Raji (cell line): Measurements from ENCODE around the gene CEL.

Experiments
- POLR2A ChIP-seq: IDR thresholded peaks from 2 replicates; pipeline ENCODE4 v1.6.1; 2011; ENCODE audit warnings: low read depth, low read length, control low read depth; ENCODE audit not compliant: insufficient read depth

CEL gene

DNA sequence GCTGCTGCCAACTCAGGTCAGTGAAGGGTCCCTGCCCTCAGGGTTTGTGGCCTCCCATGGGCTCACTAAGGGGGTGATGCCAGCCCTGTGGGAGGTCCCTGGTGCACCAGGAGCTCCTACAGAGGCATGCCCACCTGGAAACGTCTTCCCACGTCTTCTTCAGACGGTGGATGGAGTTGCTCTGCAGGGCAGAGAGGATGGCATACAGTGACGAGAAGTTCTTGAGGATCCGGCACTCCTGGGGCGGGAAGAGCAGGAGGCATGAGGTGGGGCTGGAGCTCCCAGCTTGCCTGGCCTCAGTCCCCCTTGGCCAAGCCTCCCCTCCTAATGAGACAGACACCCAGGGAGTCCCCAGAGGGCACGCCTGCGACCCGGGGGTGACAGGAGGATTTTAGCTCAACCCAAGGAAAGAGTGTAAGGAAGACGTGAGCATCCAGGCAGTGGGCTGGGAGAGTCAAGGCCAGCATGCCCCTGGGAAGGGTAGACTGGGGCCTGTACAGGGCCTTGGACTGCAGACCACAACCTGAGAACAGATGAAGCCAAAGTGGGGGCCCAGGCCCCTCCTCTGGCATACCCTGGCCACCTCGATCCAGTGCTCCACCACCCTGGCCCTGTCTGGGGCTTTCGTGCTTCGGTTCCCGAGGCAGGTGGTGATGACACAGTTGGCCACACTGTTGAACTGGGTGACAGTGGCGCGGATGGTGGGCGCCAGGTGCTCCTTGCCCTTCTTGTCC lies 44.9 kb downstream of the CEL start:
- TF ChIP-seq POLR2A = no peak

DNA sequence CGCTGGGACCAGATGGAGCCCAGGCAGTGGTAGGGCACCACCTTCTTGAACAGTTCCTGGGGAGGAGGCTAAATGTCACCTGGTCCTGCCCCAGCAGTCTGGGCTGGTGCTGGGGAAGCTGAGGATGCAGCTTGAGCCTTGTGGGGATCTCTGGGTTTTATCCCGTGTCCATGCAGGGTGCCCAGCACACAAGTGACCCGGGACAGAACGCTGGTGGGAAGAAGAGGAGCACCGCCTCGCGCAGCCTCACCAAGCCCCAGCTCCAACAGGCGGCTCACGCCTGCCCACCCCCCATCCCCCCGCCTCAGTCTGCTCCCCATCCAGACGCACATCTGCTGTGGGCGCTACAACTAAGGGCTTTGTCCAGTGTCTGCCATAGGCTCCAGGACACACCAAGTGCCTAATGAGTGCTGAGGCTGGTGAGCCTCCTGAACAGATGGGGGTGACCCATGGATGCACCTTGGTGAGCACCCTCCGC lies 45.5 kb downstream of the CEL start:
- TF ChIP-seq POLR2A = no peak

DNA sequence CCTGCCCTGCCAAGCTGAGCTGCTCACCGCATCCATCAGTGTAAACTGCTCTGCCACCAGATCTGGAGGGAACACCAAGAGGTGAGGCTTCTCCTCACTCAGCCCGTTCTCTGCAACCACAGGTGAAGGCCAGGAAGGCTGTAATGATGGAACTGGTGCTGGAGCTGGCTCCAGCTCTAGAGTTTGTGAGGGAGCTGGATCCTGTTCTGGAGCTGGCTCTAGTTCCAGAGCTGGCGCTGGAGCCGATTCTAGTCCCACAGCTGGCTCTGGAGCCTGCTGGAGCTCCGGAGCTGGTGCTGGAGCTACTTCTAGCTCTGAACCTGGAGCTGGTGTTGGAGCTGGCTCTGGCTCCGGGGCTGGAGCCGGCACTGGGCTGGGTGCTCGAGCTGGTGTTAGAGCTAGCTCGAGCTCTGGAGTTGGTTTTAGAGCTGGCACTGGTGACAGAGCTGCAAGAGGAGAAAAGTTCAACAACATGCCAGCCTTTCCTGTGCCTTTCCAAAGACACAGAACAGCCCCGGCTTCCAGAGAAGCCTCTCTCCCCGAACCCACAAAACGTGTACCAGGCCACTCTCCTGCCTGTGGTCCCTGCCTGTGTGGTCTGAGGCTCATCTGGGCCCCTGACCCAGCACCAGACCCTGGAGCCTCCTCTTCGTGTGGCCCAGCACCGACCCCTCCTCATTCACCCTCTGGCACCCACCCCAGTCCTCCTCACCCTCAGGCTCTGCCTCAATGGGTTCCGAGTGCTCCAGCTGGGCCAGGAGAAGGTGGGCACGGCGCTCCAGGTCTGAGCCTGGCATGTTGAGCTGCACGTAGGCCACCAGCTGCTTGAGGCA lies 46.4 kb downstream of the CEL start:
- TF ChIP-seq POLR2A = no peak

DNA sequence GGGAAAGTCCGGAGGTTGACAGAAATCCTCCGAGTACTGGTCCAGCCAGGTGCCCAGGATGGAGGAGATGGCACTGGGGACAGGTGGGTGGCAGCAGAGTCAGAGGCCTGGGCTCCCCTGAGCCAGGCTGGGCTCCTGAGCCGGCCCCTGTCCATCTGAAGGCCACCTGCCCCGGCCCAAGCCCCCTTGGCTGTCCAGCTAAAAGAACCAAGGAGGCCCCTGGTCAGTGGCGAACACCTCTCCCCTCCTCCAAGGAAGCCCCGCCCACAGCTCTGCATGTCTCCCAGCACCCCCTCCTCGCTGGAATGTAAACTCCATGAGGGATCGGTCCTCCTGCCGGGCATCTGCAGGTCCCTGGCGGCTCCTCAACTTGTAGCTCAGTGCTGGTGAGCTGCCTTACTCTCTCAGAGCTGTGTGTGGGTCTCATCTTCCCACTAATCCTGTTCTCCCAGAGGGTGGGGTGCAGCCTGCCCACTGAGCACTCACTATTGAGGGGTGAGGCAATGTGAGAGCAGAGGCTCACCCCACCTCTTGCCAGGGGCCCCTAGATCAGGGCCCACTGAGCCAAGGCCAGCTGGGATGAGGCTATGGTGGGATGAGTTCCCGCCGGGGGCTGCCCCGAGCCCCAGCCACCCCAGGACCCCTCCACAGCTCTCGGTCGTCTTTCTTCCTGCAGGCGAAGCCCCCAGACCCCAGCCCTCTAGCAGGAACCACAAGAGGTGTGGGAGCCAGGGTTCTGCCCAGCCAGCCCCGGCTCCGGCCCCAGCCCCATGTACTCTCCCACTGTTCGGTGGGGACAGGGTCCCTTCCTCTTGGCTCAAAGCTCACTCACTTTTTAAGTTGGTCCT lies 47.2 kb downstream of the CEL start:
- no peak for TF ChIP-seq POLR2A

DNA sequence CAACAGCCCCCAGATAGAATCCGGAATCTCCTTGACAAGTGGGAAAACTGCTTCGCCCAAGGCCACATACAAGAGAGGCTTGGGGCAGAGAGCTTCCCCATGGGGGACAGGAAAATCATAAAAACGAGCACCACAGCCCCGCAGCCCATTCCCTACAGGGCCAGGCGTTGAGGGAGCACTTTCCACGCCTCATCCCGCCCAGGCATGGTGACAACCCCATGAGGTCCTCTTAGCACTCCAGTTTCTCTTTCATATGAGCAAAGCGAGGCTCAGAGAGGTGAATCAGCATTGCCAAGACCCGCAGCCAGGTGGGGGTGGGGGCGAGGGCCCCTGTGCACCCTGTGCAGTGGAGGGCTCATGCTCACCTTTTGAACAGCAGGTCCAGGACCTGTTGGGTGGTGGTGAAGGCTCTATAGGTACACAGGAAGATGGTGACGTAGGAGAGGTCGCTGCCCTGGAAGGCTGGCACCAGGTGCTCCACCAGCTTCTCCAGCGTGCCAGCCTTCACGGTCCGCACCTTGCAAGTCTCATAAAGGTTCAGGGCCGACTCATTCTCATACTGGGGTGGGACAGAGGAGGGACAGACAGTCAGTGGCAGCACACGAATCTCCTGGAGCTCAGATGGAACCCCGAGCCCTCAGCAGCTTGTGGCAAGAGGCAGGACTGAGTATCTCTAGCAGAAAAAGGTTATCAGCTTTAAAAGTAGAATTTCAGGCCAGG lies 48.3 kb downstream of the CEL start:
- no peak for TF ChIP-seq POLR2A

DNA sequence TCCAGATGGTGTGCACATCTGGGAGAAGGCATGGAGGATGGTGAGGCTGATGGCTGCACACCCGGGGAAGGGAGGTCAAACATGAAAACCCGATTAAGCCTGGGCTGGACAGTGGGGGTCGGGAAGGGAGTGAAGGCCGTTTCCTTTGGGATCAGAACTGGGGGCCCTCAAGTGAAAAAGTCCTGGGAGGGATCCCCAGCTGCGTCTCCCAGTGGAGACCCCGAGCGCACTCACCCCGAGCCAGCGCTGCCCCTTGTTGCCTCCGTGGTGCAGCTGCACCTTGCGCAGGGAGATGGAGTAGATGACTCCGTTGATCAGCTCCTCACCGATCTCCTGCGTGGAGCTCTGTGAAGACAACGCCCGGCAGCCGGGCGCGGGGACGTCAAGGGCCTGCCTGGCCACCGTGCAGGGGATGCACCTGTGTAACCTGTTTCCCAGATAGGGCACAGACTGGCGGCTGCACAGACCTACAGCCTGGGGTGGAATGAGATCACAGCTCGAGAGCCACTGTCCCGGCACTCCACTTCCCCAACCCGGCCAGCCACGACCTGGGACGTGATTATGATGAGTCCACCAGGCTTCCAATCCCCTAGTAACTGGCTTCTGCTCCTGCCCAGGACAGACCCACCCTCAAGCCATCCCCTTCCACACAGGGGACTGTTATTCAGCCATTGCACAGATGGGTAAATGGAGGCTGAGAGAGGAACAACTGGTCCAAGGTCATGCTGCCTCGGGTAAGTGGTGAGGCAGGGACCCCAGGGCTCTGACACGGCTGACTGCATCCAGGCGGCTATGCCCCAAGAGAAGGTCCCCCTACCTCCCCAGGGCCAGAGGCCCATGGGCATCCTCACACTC lies 50.3 kb downstream of the CEL start:
- TF ChIP-seq POLR2A = no peak

DNA sequence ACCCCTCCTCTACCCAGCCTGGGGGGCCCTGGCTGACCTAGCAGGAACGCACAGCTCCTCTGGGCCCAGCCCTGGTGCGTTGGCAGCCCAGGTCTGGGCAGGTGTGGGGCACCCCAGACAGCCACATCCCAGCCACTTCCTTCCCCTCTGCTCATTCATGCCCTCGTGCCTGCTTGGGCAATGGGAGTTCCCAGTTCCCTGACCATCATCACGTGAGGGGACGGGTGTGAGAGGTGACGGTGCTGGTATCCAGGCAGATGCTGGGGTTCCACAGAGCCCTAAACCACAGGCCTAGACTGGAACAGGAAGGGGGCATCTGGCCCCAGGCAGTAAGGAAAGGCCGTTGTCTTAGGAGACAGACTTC lies 50.9 kb downstream of the CEL start:
- TF ChIP-seq POLR2A = no peak

DNA sequence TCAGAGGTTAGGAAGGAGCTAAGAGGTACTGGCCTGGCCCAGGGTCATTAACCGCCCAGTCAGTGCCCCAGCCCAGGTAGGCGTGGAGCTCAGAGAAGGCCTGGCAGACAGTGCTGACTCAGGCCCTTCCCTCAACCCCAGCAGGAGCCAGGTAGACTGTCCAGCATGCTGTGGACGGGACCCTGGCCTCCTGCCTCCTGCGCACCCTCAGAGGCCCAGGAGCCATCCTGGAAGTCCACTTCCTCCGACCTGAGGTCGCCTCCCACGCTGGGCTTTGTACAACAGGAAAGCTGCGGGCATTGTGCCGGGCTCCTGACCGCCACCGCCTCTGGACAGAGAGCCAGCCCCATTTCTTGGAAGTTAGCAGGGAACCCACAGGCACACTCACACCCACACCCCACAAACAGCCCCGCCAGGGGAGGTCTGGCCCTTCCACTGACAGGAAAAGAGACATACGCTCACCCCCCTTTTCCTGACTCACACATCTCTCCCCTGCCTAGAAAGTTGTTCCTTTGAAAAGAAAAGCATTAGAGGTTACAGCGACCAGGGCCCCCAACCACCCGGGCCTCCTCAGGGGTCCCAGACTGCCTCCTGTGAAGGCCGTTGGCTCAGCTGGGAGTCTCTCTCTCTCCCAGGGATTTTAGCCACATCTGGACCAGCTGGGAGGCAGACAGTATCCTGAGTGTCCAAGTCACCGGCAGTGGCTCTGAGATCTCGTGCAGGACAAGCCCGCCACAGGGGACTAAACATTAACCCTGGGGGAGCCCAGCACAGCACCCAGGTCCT lies 51.6 kb downstream of the CEL start:
- TF ChIP-seq POLR2A = no peak

DNA sequence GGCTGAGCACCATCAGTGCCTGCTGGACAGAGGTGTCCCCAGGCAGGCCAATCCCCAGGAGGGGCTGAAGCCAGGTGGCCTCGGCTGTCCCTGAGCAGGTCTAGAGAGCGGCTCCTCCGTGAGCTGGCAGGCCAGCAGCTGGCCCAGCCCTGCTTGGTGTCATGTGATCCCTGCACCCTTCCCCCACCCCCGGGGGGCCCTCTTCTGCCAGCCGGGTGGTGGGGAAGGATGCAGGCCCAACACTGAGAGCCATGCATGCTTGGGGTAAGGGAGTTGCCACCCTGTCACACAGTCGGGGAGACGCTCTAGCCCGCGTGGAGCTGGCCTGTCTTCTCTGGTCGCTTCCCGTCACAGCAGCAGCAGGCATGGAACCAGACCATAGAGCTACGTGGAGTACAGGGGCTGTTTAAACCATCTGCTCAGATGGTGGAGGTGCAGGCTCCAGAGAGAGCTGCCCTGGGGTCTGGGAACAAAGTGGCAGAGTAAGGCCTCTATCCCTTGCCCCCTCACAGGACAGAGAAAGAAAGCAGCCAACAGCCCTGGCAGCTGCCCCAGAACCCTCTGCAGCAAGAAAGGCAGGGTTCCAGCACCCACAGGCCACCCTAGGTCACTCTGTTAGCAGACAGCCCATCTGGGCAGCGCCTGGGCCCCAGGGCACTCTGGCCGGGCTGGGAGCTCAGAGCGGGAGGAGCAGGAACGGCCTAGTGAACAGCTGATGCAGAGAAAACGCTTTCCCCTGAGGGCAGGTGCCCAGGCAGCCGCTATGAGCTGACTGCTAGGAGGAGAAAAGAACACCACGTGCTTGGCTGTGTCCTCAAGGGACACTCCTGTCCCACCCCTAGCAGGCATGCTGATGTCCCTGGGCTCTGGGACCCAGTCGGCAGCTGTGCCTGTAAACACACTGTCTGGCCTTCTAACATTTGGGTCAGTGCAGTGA lies 52.4 kb downstream of the CEL start:
- TF ChIP-seq POLR2A = no peak

DNA sequence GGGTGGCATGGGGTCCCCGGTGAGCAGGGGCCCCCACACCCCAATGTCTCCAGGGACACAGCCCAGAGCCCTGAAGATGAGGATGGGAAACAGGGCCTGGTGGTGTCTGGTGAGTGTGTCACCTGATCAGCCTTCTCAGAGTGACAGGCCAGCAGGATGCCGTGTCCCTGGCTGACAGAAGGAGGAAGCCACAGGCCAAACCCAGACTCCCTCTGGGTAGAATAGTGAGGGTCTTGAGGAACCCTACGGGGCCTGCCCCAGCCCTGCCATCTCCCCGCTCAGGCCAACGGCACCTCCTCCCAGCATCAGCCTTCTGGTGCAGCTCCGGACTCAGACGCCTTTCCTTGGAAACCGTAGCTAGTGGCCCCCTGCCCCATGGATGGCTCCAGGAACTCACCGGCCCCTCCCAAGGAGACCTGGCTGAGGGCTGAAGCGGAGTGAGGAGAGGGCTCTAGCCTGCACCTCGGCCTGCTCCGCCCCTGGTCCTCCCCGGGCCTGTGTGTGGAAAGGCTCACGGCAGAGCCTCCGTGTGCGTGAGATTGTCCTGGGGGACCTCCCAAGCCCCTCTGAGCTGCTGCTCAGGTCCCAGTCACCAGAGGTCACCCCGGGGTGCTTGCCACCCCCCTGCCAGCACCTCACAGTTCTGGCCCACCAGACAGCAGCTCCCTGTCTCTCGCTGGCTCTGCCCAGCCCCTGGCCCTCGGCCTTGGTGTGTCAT lies 53.3 kb downstream of the CEL start:
- no peak for TF ChIP-seq POLR2A

DNA sequence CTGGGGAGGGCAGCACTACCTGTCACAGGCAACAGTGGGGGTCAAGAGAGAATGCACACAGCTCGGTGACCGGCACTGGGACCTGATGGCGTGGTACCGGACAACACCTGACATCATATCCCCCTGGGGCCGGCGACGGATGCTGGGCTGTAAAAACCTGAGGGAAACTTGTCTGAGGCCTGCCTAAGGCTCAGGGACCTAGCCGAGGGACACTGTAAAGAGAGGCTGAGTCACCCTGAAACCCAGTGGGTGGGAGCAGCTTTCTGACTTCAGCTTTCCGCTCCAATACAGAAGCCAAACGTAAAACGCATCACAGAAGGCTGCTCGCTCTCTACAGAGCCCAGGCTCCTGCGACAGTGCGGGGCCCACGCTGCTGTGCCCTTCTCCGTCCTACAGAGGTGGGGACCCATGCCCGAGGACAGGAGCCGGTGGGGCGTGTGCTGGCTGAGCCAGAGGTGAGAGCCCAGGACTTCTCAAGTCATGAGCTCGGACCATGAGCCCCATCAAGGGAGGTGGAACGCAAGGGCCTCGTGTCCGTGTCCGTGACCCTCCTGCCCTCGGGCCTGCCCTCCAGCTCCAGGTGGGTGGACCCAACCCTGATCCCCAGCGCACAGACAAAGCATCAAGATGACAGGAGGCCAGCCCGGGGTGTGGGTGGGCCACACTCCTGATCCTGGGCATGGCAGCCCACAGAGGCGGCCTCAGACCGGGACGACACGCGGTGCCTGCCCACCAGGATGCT lies 54.0 kb downstream of the CEL start:
- no peak for TF ChIP-seq POLR2A
